Neural cell (in vitro differentiated cells): ENCODE measurements around the gene PUM2.

ENCODE experiments used
- EZH2 ChIP-seq: fragments of 200-600, 300-800 bp; shearing (Covaris generic), sonication (generic); IDR thresholded peaks from 2 replicates; pipeline ENCODE4 v1.6.1; 2014; ENCODE audit warnings: antibody characterized with exemption, low read length, borderline replicate concordance, mild to moderate bottlenecking; ENCODE audit not compliant: insufficient read depth, poor library complexity, severe bottlenecking
- TF ChIP-seq, protein P1 (sequence below): fragments of 450-650 bp; IDR thresholded peaks from 2 replicates; pipeline ENCODE4 v1.5.1; 2014; ENCODE audit warnings: antibody characterized with exemption, mild to moderate bottlenecking, moderate library complexity; ENCODE audit not compliant: poor library complexity, severe bottlenecking

DNA sequence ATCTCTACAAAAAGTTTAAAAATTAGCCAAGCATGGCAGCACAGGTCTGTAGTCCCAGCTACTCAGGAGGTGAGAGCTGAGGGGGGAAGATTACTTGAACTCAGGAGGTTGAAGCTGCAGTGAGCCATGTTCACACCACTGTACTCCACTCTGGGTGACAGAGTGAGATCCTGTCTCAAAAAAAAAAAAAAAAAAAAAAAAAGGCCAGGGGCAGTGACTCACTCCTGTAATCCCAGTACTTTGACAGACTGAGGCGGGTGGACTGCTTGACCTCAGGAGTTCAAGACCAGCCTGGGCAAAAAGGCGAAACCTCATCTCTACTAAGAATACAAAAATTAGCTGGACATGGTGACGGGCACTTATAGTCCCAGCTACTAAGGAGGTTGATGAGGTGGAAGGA, 37.0 kb downstream of the PUM2 start:
- TF ChIP-seq, protein P1, sequence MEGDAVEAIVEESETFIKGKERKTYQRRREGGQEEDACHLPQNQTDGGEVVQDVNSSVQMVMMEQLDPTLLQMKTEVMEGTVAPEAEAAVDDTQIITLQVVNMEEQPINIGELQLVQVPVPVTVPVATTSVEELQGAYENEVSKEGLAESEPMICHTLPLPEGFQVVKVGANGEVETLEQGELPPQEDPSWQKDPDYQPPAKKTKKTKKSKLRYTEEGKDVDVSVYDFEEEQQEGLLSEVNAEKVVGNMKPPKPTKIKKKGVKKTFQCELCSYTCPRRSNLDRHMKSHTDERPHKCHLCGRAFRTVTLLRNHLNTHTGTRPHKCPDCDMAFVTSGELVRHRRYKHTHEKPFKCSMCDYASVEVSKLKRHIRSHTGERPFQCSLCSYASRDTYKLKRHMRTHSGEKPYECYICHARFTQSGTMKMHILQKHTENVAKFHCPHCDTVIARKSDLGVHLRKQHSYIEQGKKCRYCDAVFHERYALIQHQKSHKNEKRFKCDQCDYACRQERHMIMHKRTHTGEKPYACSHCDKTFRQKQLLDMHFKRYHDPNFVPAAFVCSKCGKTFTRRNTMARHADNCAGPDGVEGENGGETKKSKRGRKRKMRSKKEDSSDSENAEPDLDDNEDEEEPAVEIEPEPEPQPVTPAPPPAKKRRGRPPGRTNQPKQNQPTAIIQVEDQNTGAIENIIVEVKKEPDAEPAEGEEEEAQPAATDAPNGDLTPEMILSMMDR: no peak
- TF ChIP-seq EZH2: no peak
